GM13977 (cell line): Measurements from ENCODE around the gene STH.

Experiments
- DNase-seq: peaks from one replicate; pipeline ENCODE4 v3.0.0; 2012; ENCODE audit warnings: low spot score
- CTCF ChIP-seq: IDR thresholded peaks from 2 replicates; pipeline ENCODE4 v1.5.1; 2012; ENCODE audit warnings: mild to moderate bottlenecking, control low read depth; ENCODE audit not compliant: insufficient read depth; ENCODE audit errors: extremely low read depth, missing control alignments
- in situ Hi-C: fragments of 300-500 bp; cut with MboI; formaldehyde crosslinking; loops from one replicate; pipeline ENCODE4 v1.12.0; 2022; ENCODE audit warnings: low sequenced_read_pairs, low pct_unique_long_range_greater_than_20kb, mixed read lengths, inconsistent platforms; ENCODE audit not compliant: unreplicated experiment

The STH gene

GRCh38 chr17:45976391-45976754 lies 22.7 kb upstream of the STH start:
- in situ Hi-C loops, result no loop called here
- no peak for TF ChIP-seq CTCF
- DNase-seq, result no peak

- in situ Hi-C loops, result no loop called here
- DNase-seq, result no peak
- no peak for TF ChIP-seq CTCF
These were observed 22.1 kb upstream of the STH start for GRCh38 chr17:45976755-45977505.

- DNase-seq, result no peak
- in situ Hi-C loops, result no loop called here
- no peak for TF ChIP-seq CTCF
These were observed 21.6 kb upstream of the STH start for GRCh38 chr17:45977506-45977824.

- in situ Hi-C loops, result no loop called here
- TF ChIP-seq CTCF, result no peak
- no peak for DNase-seq
These were observed 20.9 kb upstream of the STH start for GRCh38 chr17:45977976-45978626.

- in situ Hi-C loops, result no loop called here
- TF ChIP-seq CTCF, result no peak
- no peak for DNase-seq
These were observed 19.9 kb upstream of the STH start for GRCh38 chr17:45979137-45979536.

GRCh38 chr17:45980855-45981254 lies 18.2 kb upstream of the STH start:
- no peak for TF ChIP-seq CTCF
- in situ Hi-C loops, result no loop called here
- DNase-seq, result no peak
